ENCODE data around the gene CNRIP1.

- TF ChIP-seq POLR2A (IDR thresholded peaks at IDR 0.05; ENCODE audit: extremely low read depth, insufficient read length) (no peak), MYC (IDR thresholded peaks at IDR 0.05; ENCODE audit: low read depth, low read length) (no peak), CTCF (IDR thresholded peaks at IDR 0.05; ENCODE audit: low read depth, low read length) (no peak)
Observed at GRCh38 chr2:68302281-68302875, 17.4 kb downstream of the CNRIP1 start.

Measured in NB4 (cell line).